Subcutaneous adipose tissue (tissue), 4 donors: Measurements from ENCODE around the gene CDHR2. TPM values are rescaled to one million over a fixed set of nuclear protein-coding genes. Genes with fewer than 3 reads are reported as not detected.

ENCODE experiments used
- total RNA-seq, 4 donors: library from RNA; depleted of rRNA; stranded (reverse); fragments of >200 nt; gene quantifications; one replicate each; pipeline ENCODE4 v1.1.0, GENCODE V29; 2016
- TF ChIP-seq, protein P1 (sequence below): fragments of 450-650 bp; IDR thresholded peaks from one replicate; pipeline ENCODE4 v1.5.1; 2016; ENCODE audit warnings: low read depth, mild to moderate bottlenecking, control low read depth, antibody characterized with exemption, moderate library complexity

CDHR2 gene
- total RNA-seq, 4 donors from 2014 or later: 0.17 TPM; not detected in 3

- TF ChIP-seq, protein P1, sequence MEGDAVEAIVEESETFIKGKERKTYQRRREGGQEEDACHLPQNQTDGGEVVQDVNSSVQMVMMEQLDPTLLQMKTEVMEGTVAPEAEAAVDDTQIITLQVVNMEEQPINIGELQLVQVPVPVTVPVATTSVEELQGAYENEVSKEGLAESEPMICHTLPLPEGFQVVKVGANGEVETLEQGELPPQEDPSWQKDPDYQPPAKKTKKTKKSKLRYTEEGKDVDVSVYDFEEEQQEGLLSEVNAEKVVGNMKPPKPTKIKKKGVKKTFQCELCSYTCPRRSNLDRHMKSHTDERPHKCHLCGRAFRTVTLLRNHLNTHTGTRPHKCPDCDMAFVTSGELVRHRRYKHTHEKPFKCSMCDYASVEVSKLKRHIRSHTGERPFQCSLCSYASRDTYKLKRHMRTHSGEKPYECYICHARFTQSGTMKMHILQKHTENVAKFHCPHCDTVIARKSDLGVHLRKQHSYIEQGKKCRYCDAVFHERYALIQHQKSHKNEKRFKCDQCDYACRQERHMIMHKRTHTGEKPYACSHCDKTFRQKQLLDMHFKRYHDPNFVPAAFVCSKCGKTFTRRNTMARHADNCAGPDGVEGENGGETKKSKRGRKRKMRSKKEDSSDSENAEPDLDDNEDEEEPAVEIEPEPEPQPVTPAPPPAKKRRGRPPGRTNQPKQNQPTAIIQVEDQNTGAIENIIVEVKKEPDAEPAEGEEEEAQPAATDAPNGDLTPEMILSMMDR: no peak
Measured at GRCh38 chr5:176627582-176627981, 78.4 kb downstream of the CDHR2 start.

- TF ChIP-seq, protein P1: no peak
Measured at GRCh38 chr5:176628406-176629228, 79.5 kb downstream of the CDHR2 start.

DNA sequence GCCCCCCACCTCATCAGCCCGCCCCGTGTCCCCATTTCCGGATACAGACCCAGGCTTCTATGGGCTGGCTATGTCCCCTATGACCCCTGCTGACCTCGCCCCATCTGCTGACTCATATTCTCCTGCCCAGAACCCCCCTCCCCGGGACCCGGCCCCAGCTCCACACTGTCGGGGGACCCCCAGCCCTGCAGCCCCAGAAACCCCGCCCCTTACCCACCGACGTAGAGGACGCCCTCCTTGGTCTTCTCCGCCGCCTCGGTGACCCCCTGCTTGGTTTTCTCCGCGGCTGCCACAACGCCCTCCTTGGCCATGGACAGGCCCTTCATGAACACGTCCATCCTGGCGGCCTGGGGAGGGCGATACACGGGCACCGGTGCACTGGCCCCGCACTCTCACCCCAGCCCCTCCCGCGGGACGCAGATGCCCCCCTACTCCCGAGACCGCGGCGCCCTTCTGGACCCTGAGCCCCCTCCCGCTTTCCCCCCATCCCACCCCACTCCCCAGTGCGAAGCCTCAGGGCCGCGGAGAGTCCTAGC is 80.2 kb downstream of the CDHR2 start:
- TF ChIP-seq, protein P1: no peak

GRCh38 chr5:176629853-176630680 is 80.9 kb downstream of the CDHR2 start, which contains the start of the genes EIF4E1B and SNCB:
EIF4E1B (plus strand) TSS chr5:176630675; CDS start chr5:176642788, 12,113 bp downstream.
SNCB (minus strand) TSS chr5:176630534; CDS start chr5:176629654, 880 bp downstream.
- TF ChIP-seq, protein P1: no peak

GRCh38 chr5:176630681-176631222 is 81.6 kb downstream of the CDHR2 start:
- TF ChIP-seq, protein P1: no peak

DNA sequence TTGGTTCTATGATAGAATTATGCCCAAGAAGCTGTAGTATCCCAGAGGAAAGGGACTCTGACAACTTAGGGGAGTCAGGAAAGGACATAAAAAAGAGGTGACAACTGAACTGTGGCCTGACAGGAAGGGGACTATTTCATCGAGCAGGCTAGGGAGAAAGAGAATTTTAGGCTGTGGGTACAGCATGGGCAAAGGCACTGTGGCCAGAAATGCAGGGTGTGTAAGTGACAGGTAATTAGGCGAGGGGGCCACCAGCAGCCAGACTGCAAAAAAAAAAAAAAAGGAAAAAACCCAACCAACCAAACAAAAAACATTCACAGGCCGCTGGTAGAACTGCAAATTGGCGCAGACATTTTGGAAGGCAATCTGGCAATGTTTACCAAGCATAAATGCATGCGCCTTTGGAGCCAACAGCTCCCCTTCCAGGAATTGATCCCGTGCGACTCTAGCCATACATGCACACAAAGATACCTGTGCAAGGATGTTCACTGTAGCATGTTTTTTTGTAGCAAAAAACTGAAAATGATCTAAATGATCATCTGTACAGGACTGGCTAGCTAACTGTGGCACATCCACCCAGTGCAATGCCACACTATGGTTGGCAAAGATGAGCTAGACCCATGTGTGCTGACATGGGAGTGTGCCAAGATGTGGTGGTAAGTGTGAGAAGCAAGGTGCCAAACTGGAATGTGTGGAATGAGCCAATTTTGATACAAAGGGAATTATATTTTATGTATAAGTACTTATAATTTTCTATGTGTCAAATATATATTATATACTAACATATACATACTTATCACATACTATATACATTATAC is 82.5 kb downstream of the CDHR2 start:
- TF ChIP-seq, protein P1: no peak
